A673 (cell line): ENCODE data around the gene TEX14. TPM values are rescaled to one million over a fixed set of nuclear protein-coding genes. Genes with fewer than 3 reads are reported as not detected.

Experiments used
- BruUV-seq: library from RNA; stranded (reverse); fragments of 400-500 nt; replicated peaks from 2 replicates; lab custom pipeline; 2021; lab: Mats Ljungman, UMichigan
- CTCF ChIA-PET: fragments of 300-600 bp; sonication (Branson Sonifier 250); formaldehyde crosslinking; loops from one replicate; lab custom pipeline; 2022; ENCODE audit warnings: antibody characterized with exemption; lab: Charles Lee
- POLR2A ChIA-PET: fragments of 300-600 bp; sonication (Branson Sonifier 250); formaldehyde crosslinking; loops from one replicate; lab custom pipeline; 2022; ENCODE audit warnings: antibody characterized with exemption; ENCODE audit not compliant: low non-redundant PET; lab: Charles Lee
- DNase-seq: peaks from one replicate; pipeline ENCODE4 v3.0.0-alpha.2; 2015; ENCODE audit warnings: low spot score
- H3K27ac ChIP-seq: fragments of 200-600 bp; sonication (generic); 2 replicates; pipeline ENCODE4 v1.5.1; 2016; ENCODE audit warnings: mixed run types, low read depth, mild to moderate bottlenecking, mixed read lengths, antibody characterized with exemption, low read length; ENCODE audit not compliant: poor library complexity, severe bottlenecking
- H3K27me3 ChIP-seq: fragments of 200-600 bp; sonication (generic); replicated peaks from 2 replicates; pipeline ENCODE4 v1.6.1; 2017; ENCODE audit warnings: mixed run types, low read depth, mild to moderate bottlenecking, mixed read lengths, antibody characterized with exemption, low read length; ENCODE audit not compliant: insufficient read depth, poor library complexity
- H3K36me3 ChIP-seq: fragments of 200-600 bp; sonication (generic); 2 replicates; pipeline ENCODE4 v1.6.1; 2016; ENCODE audit warnings: mixed run types, mild to moderate bottlenecking, mixed read lengths, antibody characterized with exemption, low read length; ENCODE audit not compliant: insufficient read depth, poor library complexity, severe bottlenecking
- H3K4me1 ChIP-seq: fragments of 200-600 bp; sonication (generic); 2 replicates; pipeline ENCODE4 v1.6.1; 2017; ENCODE audit warnings: mixed run types, mild to moderate bottlenecking, mixed read lengths, antibody characterized with exemption, low read length; ENCODE audit not compliant: insufficient read depth, poor library complexity, severe bottlenecking
- H3K4me3 ChIP-seq: fragments of 200-600 bp; sonication (generic); 2 replicates; pipeline ENCODE4 v1.5.1; 2016; ENCODE audit warnings: low read depth, mixed run types, mild to moderate bottlenecking, mixed read lengths, low read length; ENCODE audit not compliant: poor library complexity, severe bottlenecking
- H3K9me3 ChIP-seq: fragments of 200-600 bp; sonication (generic); 2 replicates; pipeline ENCODE4 v1.6.1; 2016; ENCODE audit warnings: mixed run types, low read depth, mild to moderate bottlenecking, mixed read lengths, antibody characterized with exemption, low read length; ENCODE audit not compliant: poor library complexity, severe bottlenecking
- CTCF ChIP-seq: fragments of 300-800, 200-600 bp; sonication (generic); conservative IDR thresholded peaks from 2 replicates; pipeline ENCODE4 v1.5.1; 2017; ENCODE audit warnings: low read depth, mild to moderate bottlenecking, antibody characterized with exemption, low read length, moderate library complexity, mixed read lengths
- EZH2 ChIP-seq: fragments of 200-600 bp; sonication (generic); IDR thresholded peaks from 2 replicates; pipeline ENCODE4 v1.6.1; 2017; ENCODE audit warnings: borderline replicate concordance, low read depth, mild to moderate bottlenecking, mixed read lengths, antibody characterized with exemption, low read length; ENCODE audit not compliant: poor library complexity, severe bottlenecking
- intact Hi-C: fragments of 100-400 bp; cut with micrococcal nuclease; formaldehyde crosslinking; loops from one replicate; pipeline ENCODE4 v1.10.0; 2022; ENCODE audit not compliant: unreplicated experiment
- total RNA-seq: library from RNA; stranded (reverse); gene quantifications from 2 replicates; pipeline ENCODE4 v1.2.3, GENCODE V29; 2021

TEX14 gene
- total RNA-seq, 1 experiment from 2014 or later: 0.26 TPM

DNA sequence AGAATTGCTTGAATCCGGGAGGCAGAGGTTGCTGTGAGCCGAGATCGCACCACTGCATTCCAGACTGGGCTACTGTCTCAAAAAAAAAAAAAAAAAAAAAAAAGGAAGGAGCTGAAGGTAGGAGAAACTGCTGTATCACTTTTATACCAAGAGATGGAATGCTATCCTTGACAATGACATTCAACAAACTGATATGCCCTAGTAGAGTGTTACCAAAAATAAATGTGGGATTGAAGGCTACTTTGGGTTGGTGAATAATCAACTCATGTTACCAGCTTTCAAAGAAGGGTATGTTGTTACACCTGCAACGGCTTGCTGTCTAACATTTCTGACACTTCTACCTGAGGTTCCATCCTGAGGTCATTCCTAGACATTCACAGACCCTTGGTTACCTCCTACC is 84.9 kb downstream of the TEX14 start:
- ChIA-PET CTCF (interaction anchor here (0.6 kb wide), 1 partner anchor 29 kb away, joined by 3 read pairs; no protein-coding TSS in a partner anchor), POLR2A (interaction anchor here (0.6 kb wide), 1 partner anchor 346 kb away, joined by 8 read pairs; no protein-coding TSS in a partner anchor)
- TF ChIP-seq CTCF (no peak), EZH2 (no peak)
- no peak overlapping the region for H3K4me3 ChIP-seq
- H3K4me1 ChIP-seq: no peaks in the 10 kb centered on the region
- BruUV-seq: no TSS peak
- H3K9me3 ChIP-seq: no peaks in the 10 kb centered on the region
- no peaks in the 10 kb centered on the region for H3K36me3 ChIP-seq
- no peak for DNase-seq
- intact Hi-C loops: no loop called here
- no peak overlapping the region for H3K27ac ChIP-seq
- no peaks in the 10 kb centered on the region for H3K27me3 ChIP-seq

- TF ChIP-seq EZH2: no peak
- TF ChIP-seq CTCF: no peak
- no TSS peak for BruUV-seq
- H3K9me3 ChIP-seq: no peaks in the 10 kb centered on the region
- H3K27ac ChIP-seq: no peak overlapping the region
- H3K4me1 ChIP-seq: no peaks in the 10 kb centered on the region
- no peaks in the 10 kb centered on the region for H3K36me3 ChIP-seq
- DNase-seq: no peak
- H3K4me3 ChIP-seq: no peak overlapping the region
- CTCF ChIA-PET: interaction anchor here (0.5 kb wide), 1 partner anchor 31 kb away, joined by 3 read pairs; no protein-coding TSS in a partner anchor
- POLR2A ChIA-PET: no interaction called here
- intact Hi-C loops: no loop called here
- H3K27me3 ChIP-seq: no peaks in the 10 kb centered on the region
These were observed 85.9 kb downstream of the TEX14 start for GRCh38 chr17:58605986-58606385.

DNA sequence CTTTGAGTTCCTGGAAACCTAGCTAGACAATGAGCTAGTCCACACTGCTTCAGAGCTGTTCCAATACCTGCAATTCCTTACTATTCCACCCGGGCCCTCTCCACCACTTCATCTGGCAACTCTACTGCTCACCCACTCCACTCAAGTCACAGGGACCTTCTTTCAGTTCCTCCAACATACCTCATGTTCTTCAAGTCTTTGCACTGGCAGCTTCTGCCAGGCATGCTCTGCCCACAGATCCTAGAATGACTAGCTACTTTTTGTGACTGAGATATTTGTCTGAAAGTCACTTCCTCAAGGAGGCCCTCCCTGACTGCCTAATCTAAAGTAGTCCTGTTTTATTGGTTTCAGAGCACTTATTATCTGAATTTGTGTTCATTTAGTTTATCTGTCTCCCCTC is 86.4 kb downstream of the TEX14 start:
- no peak for DNase-seq
- POLR2A ChIA-PET: no interaction called here
- no peaks in the 10 kb centered on the region for H3K9me3 ChIP-seq
- BruUV-seq: no TSS peak
- no peaks in the 10 kb centered on the region for H3K36me3 ChIP-seq
- no peak overlapping the region for H3K4me3 ChIP-seq
- TF ChIP-seq CTCF (no peak), EZH2 (no peak)
- H3K27ac ChIP-seq: no peak overlapping the region
- intact Hi-C loops: no loop called here
- H3K27me3 ChIP-seq: no peaks in the 10 kb centered on the region
- no peaks in the 10 kb centered on the region for H3K4me1 ChIP-seq
- CTCF ChIA-PET: interaction anchor here (0.5 kb wide), 1 partner anchor 31 kb away, joined by 3 read pairs; no protein-coding TSS in a partner anchor
